ACHN (cell line): ENCODE measurements around the gene COX17.

Source experiments
- DNase-seq: peaks from one replicate; pipeline ENCODE4 v3.0.0-alpha.2; 2015
- in situ Hi-C: cut with HindIII; loops from 2 replicates; pipeline ENCODE4 v1.10.0; 2017; ENCODE audit warnings: low sequenced_read_pairs, low pct_ligation_motif_present, low pct_unique_long_range_greater_than_20kb

The COX17 gene

GRCh38 chr3:119652306-119653033, 24.7 kb downstream of the COX17 start:
- no peak for DNase-seq
- in situ Hi-C loops = no loop called here

DNA sequence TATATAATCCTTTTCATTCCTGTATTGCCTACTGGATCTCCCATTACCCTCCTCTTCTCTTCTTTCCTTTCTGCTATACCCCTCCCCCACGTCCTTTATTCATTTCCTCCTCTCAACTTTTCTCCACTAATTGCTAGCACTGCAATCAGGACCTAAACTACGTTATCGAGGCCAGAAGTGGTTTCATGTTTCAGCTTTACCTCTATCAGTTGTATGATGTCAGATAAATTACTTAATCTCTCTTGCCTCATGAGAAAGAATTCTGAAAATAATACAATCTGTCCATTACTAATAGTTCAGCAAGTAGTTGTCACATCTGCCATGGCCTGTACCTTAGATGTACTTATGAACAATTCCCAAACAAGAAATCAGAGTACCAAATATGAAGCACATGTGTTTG, 27.4 kb downstream of the COX17 start:
- no peak for DNase-seq
- in situ Hi-C loops = no loop called here

DNA sequence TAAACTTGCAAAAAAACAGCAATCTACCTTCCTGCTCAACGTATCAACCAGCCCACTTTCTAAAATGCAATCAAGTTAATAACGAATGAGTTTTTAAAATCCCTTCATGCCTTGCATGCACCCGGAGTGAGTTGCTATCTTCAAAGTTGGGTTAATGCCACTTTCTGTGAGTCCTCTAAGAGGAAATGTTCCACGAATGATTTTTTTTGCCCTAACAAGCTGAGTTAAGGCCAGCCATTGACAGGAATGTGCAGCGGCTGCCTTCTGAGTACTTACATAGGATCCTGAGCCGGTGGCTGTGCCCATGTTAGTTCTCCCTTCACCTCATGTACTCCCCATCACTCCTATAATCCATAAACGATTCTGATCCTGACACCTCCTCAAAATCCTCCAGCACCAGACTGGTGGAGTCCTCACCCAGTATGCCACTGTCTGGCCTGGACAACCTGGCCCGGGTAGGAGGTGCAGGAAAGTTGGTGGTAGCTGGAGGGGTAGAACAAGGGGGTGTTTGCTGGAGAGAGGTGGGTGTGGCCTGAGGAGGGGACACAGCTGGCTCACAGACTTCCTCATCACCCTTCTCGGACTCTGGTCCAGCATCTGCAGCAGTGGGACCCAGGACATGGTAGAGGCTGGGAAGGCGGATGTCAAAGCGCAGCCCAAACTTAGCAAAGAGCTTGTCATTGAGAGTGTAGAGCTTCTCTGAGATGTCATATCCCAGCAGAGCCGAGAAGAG, 29.2 kb downstream of the COX17 start:
- DNase-seq = no peak
- in situ Hi-C loops = no loop called here

- no peak for DNase-seq
- in situ Hi-C loops = no loop called here
Observed at GRCh38 chr3:119647171-119647570, 30.0 kb downstream of the COX17 start.

- DNase-seq = no peak
- in situ Hi-C loops = no loop called here
Observed at GRCh38 chr3:119645813-119646212, 31.4 kb downstream of the COX17 start.

DNA sequence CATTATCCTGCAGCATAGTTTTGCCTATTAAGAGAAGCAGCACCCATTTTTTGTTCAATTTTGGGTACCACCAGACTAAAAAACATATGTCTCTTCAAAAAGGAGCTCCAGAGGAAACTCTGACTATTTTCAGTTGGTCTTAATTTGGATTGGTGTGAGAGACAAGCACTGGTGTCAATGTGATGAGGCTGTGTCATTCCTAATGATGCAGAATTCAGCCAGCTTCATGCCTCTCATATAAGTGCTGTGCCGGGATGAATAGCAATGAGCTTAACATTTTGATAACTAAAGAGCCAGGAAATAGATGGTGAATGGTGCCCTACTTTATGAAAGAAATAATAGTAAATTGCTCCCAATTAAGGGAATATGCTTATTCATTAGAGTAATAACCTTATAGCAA, 32.7 kb downstream of the COX17 start:
- DNase-seq = no peak
- in situ Hi-C loops = no loop called here

GRCh38 chr3:119643528-119643927, 33.7 kb downstream of the COX17 start:
- DNase-seq = peak; percentile 60
- in situ Hi-C loops = no loop called here

- in situ Hi-C loops = no loop called here
- DNase-seq = no peak
Observed at GRCh38 chr3:119642746-119643473, 34.3 kb downstream of the COX17 start.

- in situ Hi-C loops = no loop called here
Observed at GRCh38 chr3:119641416-119641815, 35.8 kb downstream of the COX17 start.

GRCh38 chr3:119639494-119640350, 37.5 kb downstream of the COX17 start:
- in situ Hi-C loops = no loop called here
- no peak for DNase-seq

More at GRCh38 chr3:119641416-119641815, 35.8 kb downstream of the COX17 start:
- DNase-seq = no peak

DNA sequence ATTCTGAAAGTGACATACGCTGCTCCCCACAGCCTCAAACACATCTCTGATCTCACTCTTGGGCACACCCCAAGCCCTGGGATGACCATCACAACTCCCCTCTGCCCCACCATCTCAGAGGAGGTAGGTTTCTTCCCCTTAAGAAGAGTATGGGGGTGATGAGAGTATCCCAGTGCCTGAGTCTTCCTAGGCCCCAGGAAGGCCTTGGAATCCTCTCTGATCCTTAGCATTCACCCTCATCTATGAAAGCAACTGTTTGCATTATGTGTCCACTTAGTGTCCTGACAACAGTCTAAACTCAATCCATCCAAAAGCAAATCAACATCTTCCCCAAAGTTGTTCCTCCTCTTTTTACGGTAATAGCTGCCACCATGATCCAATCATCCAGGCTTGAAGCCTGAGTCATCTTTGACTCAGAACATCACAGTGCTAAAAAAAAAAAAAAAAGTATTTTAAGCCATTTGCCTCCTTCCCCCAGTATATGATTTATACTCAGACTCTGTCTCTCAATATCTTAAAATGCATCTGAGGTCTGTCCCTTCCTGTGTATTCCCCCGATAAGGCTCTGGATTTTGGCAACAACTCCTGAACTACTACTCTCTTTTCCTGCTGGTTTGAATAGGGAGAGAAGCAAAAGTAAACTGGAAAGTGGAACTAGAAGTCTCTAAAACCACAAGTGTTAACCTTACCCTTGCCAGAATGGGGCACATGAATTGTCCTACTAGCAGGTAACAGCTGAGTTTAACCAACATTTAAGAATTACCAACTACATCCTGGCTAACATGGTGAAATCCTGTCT, 39.3 kb downstream of the COX17 start:
- peak; percentile 61 for DNase-seq
- in situ Hi-C loops = no loop called here

GRCh38 chr3:119636891-119637611, 40.2 kb downstream of the COX17 start:
- no peak for DNase-seq
- in situ Hi-C loops = no loop called here

- no peak for DNase-seq
- in situ Hi-C loops = no loop called here
Observed at GRCh38 chr3:119636249-119636648, 41.0 kb downstream of the COX17 start.

GRCh38 chr3:119635719-119636118, 41.5 kb downstream of the COX17 start:
- DNase-seq = no peak
- in situ Hi-C loops = no loop called here

DNA sequence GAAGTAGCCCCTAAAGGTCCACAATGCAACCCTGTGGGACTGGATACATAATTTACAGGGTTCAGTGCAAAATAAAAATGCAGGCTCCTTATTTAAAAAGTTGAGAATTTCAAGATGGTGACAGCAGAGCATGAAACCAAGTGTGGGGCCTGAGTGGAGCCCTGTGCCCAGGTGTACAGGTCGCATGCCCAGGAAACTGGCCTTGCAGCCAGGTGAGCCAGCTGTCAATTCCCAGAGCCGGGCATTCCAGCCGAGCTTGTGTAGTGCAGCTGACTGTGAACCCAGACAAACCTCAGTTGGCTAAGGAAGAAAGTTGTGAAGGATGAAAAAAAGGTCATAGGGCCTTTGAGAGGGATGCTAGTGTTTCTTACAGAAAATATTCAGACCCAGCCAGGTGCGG, 44.4 kb downstream of the COX17 start:
- in situ Hi-C loops = no loop called here
- DNase-seq = no peak

- no peak for DNase-seq
- in situ Hi-C loops = no loop called here
Observed at GRCh38 chr3:119632216-119632615, 45.0 kb downstream of the COX17 start.

DNA sequence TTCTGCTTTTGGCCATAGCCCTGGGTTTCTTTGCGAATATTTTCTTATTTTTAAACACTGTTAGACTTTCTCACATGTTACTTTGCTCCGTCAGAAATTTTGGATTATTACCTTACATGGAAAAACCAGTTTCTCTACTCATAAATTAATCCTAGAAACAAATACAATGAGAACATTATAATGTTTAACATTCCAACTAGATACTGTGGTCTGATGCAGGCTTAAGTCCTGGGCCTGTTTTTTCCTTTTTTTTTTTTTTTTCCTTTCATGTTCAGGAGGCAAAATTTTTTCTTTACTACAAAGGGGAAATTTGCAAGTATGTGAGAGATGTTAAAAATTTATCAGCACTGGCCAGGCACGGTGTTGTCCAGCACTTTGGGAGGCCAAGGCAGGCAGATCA, 45.7 kb downstream of the COX17 start:
- no peak for DNase-seq
- in situ Hi-C loops = no loop called here
